Measurements from ENCODE around the gene SPNS3. TPM values are rescaled to one million over a fixed set of nuclear protein-coding genes. Genes with fewer than 3 reads are reported as not detected.

The SPNS3 gene
- total and polyA plus RNA-seq, 2 of the 8 experiments (the other 6 are each of a cell fraction or from before 2014, with no cell fraction given): not detected

DNA sequence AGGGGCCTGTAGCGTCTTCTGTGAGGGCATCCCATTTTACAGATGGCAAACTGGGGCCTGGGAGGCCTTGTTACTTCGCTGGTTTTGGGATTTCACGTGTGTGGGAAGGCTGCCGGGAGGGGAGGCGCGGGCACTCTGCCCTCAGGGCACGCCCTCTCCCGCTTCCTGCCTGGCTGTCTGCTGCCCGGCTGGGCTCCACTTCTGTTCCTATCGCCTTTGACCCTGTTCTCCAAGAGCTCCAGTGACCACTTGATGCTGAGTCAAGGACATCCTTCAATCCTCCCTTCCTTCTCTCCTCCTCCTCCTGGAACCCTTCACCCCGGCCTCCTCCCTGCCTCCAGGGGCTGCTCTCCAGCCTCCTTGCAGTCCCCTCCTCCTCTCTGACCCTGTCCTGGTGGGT lies 16.0 kb downstream of the SPNS3 start:
- DNase-seq (ENCODE audit: low read depth in 1 of 2, low spot score in 2 of 2) (no peak), FAIRE-seq (no peak)
- POLR2A ChIA-PET (ENCODE audit: partially characterized antibody): interaction anchor here (0.9 kb wide), 1 partner anchor 105 kb away, joined by 3 read pairs; the partner anchor contains the start of gene MYBBP1A
- Histone ChIP-seq H2AK5ac (ENCODE audit: low read depth, low read length) (no peak overlapping the region), H3K56ac (replicated peaks; ENCODE audit: insufficient read length, low read depth, low read length) (no peak overlapping the region), H4K5ac (ENCODE audit: insufficient read length, low read depth, low read length) (no peak overlapping the region), H3K9ac (replicated peaks in 1 of 4; ENCODE audit: extremely low read depth in 1 of 4, low read depth in 3 of 4, low read length in 3 of 4) (no peak overlapping the region), H2AFZ (ENCODE audit: low read length) (0 out of 2 replicates have a peak overlapping the region, but pooled peaks have one; percentile 29), H3K36me3 (ENCODE audit: control insufficient read depth in 2 of 4, insufficient read depth in 4 of 4, low read length in 3 of 4) (no peaks in the 10 kb centered on the region), H3K4me3 (ENCODE audit: extremely low read depth in 1 of 4, insufficient read depth in 2 of 4, low read depth in 3 of 4, low read length in 4 of 4) (no peak overlapping the region), H3K27ac (ENCODE audit: low read depth, low read length) (no peak overlapping the region), H2BK120ac (replicated peaks; ENCODE audit: low read depth, low read length) (no peak overlapping the region), H2BK12ac (ENCODE audit: low read depth, low read length) (no peak overlapping the region), H3K23ac (ENCODE audit: insufficient read length) (no peak overlapping the region), H4K8ac (ENCODE audit: extremely low read depth, insufficient read depth, low read length) (no peak overlapping the region), H4K91ac (replicated peaks; ENCODE audit: insufficient read length, low read length) (no peak overlapping the region), H3K18ac (ENCODE audit: extremely low read depth, low read length) (no peak overlapping the region), H3K4me1 (replicated peaks in 1 of 4; ENCODE audit: control insufficient read depth in 3 of 4, insufficient read depth in 4 of 4, low read length in 3 of 4) (0 out of 7 replicates have a peak, but pooled peaks cover 0 to 2% (median 0%) of the 10 kb centered on the region in 4 experiments), H2BK5ac (ENCODE audit: low read depth, low read length) (no peak overlapping the region), H3K4me2 (ENCODE audit: insufficient read depth in 1 of 2, low read depth in 2 of 2, low read length in 2 of 2) (no peak overlapping the region), H3K9me3 (ENCODE audit: insufficient read depth in 2 of 2, low read depth in 1 of 2, low read length in 1 of 2) (no peaks in the 10 kb centered on the region), H2BK20ac (ENCODE audit: low read length) (no peak overlapping the region), H3K27me3 (replicated peaks in 1 of 4; ENCODE audit: control insufficient read depth in 3 of 4, extremely low read depth in 1 of 4, insufficient read depth in 3 of 4, low read length in 3 of 4) (no peaks in the 10 kb centered on the region; a peak in 1 of 7 replicates), H3K23me2 (ENCODE audit: low read depth, low read length) (peaks cover 2% of the 10 kb centered on the region; the same call in 1 of the 2 replicates), H3K79me1 (ENCODE audit: low read depth, low read length) (no peaks in the 10 kb centered on the region), H3K79me2 (ENCODE audit: control insufficient read depth in 1 of 2, insufficient read depth in 2 of 2, low read length in 2 of 2) (no peaks in the 10 kb centered on the region), H3K4ac (replicated peaks; ENCODE audit: insufficient read length, low read depth, low read length) (no peak overlapping the region), H2BK15ac (ENCODE audit: low read length) (no peak overlapping the region), H3K14ac (ENCODE audit: insufficient read length) (no peak overlapping the region), H4K20me1 (replicated peaks in 1 of 2; ENCODE audit: control insufficient read depth in 1 of 2, insufficient read depth in 2 of 2, low read length in 2 of 2) (no peaks in the 10 kb centered on the region)
- 88% methylated on average over 7 of the region's 11 CpGs; no CpG with 5 or more reads in 1 of the 2 experiments for WGBS, 2 experiments (ENCODE audit: extremely low coverage in 1 of 2, insufficient coverage in 1 of 2, insufficient read length in 1 of 2, insufficient replicate concordance in 2 of 2, low coverage in 1 of 2, low lambda C conversion rate in 2 of 2, missing lambda C conversion rate in 1 of 2)
- TF ChIP-seq EGR1 (IDR thresholded peaks at IDR 0.05; ENCODE audit: borderline replicate concordance, low read depth, low read length): no peak
- TF ChIP-seq POLR2A (IDR thresholded peaks at IDR 0.05; ENCODE audit: control extremely low read depth in 1 of 2, low read depth in 2 of 2, low read length in 2 of 2): no peak
- TF ChIP-seq SIX5 (IDR thresholded peaks at IDR 0.05; ENCODE audit: low read depth, low read length): no peak
- no peak for TF ChIP-seq SIRT6 (IDR thresholded peaks at IDR 0.05; ENCODE audit: low read length)
- TF ChIP-seq GABPA (IDR thresholded peaks at IDR 0.05; ENCODE audit: borderline replicate concordance, insufficient read depth, low read length): no peak
- CTCF ChIA-PET (ENCODE audit: partially characterized antibody): interaction anchor here (1.1 to 1.4 kb wide), 2 partner anchors 72 to 176 kb away, joined by 3 to 4 read pairs; no protein-coding TSS in a partner anchor
